ENCODE data around the gene SH3BP4. TPM values are rescaled to one million over a fixed set of nuclear protein-coding genes. Genes with fewer than 3 reads are reported as not detected.

The SH3BP4 gene
- total and polyA plus RNA-seq, 10 of the 15 experiments (the other 5 are each of a cell fraction or from before 2014, with no cell fraction given) = 0.03 to 0.36 TPM; not detected in 8

DNA sequence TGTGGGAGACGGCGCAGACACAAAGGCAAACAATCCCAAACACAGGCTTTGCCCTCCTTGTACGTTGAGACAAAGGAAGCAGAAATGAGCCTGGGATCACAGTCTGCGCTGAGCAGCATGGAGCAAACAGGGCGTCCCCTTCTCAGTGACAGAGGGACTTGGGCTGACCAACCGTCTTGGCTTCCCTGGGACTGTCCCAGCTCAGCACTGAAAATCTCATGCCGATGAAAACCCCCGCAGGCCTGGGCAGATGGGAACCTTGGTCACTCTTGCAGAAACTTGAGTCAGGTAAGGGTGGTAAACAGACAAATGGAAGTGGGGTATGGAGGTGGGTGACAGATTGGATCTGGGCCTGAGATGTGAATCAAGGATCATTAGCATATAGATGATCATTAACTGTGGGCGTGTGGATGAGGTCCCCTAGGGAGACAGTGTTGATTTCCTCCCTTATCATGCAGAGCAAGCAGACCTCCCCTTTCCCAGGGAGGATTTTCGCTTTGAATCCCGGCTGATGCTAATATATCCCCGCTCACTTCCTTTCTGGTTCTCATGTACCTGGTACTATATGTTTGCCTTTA lies 19.1 kb upstream of the SH3BP4 start:
- no peaks in the 10 kb centered on the region for H3K27me3 ChIP-seq (replicated peaks in 1 of 2; ENCODE audit: control insufficient read depth in 2 of 2, insufficient read depth in 2 of 2, low read length in 1 of 2)
- FAIRE-seq = no peak
- SMC1A ChIA-PET (ENCODE audit: uncharacterized antibody, unreplicated experiment) = no interaction called here

More for the DNA sequence above, 19.1 kb upstream of the SH3BP4 start:
- Histone ChIP-seq H3K9me3 (replicated peaks; ENCODE audit: control insufficient read depth, insufficient read depth, low read length) (no peaks in the 10 kb centered on the region), H3K4me3 (no peak overlapping the region), H3K4me2 (ENCODE audit: control insufficient read depth, insufficient read depth) (no peak overlapping the region), H3K4me1 (ENCODE audit: control insufficient read depth, insufficient read depth, low read length) (no peaks in the 10 kb centered on the region), H3K79me2 (ENCODE audit: control insufficient read depth, insufficient read depth, low read length) (no peaks in the 10 kb centered on the region), H3K9ac (ENCODE audit: control insufficient read depth, insufficient read depth, low read length) (no peak overlapping the region), H3K36me3 (ENCODE audit: control insufficient read depth in 2 of 2, insufficient read depth in 2 of 2, low read length in 1 of 2) (no peaks in the 10 kb centered on the region), H4K20me1 (ENCODE audit: control insufficient read depth, insufficient read depth) (no peaks in the 10 kb centered on the region), H2AFZ (ENCODE audit: control insufficient read depth, low read depth, low read length) (no peak overlapping the region), H3K27ac (ENCODE audit: control insufficient read depth, insufficient read depth) (no peak overlapping the region)
- POLR2A ChIA-PET = no interaction called here
- CTCF ChIA-PET = no interaction called here
- RAD21 ChIA-PET (ENCODE audit: unreplicated experiment) = no interaction called here
- TF ChIP-seq, protein P1, sequence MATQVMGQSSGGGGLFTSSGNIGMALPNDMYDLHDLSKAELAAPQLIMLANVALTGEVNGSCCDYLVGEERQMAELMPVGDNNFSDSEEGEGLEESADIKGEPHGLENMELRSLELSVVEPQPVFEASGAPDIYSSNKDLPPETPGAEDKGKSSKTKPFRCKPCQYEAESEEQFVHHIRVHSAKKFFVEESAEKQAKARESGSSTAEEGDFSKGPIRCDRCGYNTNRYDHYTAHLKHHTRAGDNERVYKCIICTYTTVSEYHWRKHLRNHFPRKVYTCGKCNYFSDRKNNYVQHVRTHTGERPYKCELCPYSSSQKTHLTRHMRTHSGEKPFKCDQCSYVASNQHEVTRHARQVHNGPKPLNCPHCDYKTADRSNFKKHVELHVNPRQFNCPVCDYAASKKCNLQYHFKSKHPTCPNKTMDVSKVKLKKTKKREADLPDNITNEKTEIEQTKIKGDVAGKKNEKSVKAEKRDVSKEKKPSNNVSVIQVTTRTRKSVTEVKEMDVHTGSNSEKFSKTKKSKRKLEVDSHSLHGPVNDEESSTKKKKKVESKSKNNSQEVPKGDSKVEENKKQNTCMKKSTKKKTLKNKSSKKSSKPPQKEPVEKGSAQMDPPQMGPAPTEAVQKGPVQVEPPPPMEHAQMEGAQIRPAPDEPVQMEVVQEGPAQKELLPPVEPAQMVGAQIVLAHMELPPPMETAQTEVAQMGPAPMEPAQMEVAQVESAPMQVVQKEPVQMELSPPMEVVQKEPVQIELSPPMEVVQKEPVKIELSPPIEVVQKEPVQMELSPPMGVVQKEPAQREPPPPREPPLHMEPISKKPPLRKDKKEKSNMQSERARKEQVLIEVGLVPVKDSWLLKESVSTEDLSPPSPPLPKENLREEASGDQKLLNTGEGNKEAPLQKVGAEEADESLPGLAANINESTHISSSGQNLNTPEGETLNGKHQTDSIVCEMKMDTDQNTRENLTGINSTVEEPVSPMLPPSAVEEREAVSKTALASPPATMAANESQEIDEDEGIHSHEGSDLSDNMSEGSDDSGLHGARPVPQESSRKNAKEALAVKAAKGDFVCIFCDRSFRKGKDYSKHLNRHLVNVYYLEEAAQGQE (IDR thresholded peaks at IDR 0.05; ENCODE audit: low read depth, low read length) = no peak
- TF ChIP-seq, protein P2, sequence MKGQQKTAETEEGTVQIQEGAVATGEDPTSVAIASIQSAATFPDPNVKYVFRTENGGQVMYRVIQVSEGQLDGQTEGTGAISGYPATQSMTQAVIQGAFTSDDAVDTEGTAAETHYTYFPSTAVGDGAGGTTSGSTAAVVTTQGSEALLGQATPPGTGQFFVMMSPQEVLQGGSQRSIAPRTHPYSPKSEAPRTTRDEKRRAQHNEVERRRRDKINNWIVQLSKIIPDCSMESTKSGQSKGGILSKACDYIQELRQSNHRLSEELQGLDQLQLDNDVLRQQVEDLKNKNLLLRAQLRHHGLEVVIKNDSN (IDR thresholded peaks at IDR 0.05; ENCODE audit: borderline replicate concordance, extremely low read length, insufficient read depth, low read depth, low read length) = no peak
- TF ChIP-seq MEF2B (IDR thresholded peaks at IDR 0.05; ENCODE audit: partially characterized antibody, poor library complexity, severe bottlenecking) (no peak), SMAD1 (IDR thresholded peaks at IDR 0.05; ENCODE audit: low read depth, partially characterized antibody) (no peak), ETV6 (conservative IDR thresholded peaks at IDR 0.05 in 1 of 2, IDR thresholded peaks at IDR 0.05 in 1 of 2; ENCODE audit: borderline replicate concordance in 1 of 2, low read depth in 1 of 2) (no peak), RBBP5 (conservative IDR thresholded peaks at IDR 0.05) (no peak), SMC3 (IDR thresholded peaks at IDR 0.05; ENCODE audit: borderline replicate concordance, low read length) (no peak)
- intact Hi-C loops (cut with micrococcal nuclease; ENCODE audit: unreplicated experiment) (no loop called here), in situ Hi-C loops (cut with MboI) (no loop called here)
- WGBS (ENCODE audit: insufficient coverage, insufficient replicate concordance, low lambda C conversion rate, missing lambda C conversion rate) = 35% methylated on average over 12 of the region's 12 CpGs
- no peak for ATAC-seq
- no TSS peak for BruUV-seq (replicated peaks)
- no peak for DNase-seq (ENCODE audit: low read depth, low spot score)

All from GM12878 (cell line).